Epithelial cell of esophagus (primary cell): ENCODE measurements around the gene GAS2.

Experiments used
- DNase-seq: peaks from one replicate; pipeline ENCODE4 v3.0.0; 2010; ENCODE audit warnings: low read depth
- H3K4me3 ChIP-seq: 2 replicates; pipeline ENCODE4 v1.5.1; 2011; ENCODE audit warnings: mild to moderate bottlenecking, low read length, control low read depth
- TF ChIP-seq, protein P1 (sequence below): IDR thresholded peaks from 2 replicates; pipeline ENCODE4 v1.5.1; 2011; ENCODE audit warnings: low read depth, mild to moderate bottlenecking, low read length, control low read depth, inconsistent platforms; ENCODE audit not compliant: insufficient read depth; ENCODE audit errors: missing control alignments

Gene GAS2

DNA sequence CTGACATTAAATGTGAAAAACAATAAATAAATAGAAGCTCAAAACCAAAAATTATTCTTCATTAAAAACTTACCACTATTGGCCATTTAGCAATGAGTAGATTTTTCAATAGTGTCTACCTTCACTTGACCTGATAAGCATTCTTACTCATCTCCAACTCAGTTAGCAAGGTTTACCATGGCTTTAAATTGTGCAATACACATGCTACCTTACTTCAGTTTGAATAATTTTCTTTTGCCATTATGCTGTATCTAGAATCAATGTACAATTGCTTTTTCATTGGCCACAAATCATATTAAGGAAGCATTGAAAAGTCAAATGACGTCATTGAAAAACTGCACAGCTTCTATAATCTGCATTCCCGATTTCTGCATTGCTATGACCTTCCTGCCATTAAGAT, 98.3 kb downstream of the GAS2 start:
- no peak for DNase-seq
- TF ChIP-seq, protein P1, sequence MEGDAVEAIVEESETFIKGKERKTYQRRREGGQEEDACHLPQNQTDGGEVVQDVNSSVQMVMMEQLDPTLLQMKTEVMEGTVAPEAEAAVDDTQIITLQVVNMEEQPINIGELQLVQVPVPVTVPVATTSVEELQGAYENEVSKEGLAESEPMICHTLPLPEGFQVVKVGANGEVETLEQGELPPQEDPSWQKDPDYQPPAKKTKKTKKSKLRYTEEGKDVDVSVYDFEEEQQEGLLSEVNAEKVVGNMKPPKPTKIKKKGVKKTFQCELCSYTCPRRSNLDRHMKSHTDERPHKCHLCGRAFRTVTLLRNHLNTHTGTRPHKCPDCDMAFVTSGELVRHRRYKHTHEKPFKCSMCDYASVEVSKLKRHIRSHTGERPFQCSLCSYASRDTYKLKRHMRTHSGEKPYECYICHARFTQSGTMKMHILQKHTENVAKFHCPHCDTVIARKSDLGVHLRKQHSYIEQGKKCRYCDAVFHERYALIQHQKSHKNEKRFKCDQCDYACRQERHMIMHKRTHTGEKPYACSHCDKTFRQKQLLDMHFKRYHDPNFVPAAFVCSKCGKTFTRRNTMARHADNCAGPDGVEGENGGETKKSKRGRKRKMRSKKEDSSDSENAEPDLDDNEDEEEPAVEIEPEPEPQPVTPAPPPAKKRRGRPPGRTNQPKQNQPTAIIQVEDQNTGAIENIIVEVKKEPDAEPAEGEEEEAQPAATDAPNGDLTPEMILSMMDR, result no peak
- H3K4me3 ChIP-seq, result no peak overlapping the region

DNA sequence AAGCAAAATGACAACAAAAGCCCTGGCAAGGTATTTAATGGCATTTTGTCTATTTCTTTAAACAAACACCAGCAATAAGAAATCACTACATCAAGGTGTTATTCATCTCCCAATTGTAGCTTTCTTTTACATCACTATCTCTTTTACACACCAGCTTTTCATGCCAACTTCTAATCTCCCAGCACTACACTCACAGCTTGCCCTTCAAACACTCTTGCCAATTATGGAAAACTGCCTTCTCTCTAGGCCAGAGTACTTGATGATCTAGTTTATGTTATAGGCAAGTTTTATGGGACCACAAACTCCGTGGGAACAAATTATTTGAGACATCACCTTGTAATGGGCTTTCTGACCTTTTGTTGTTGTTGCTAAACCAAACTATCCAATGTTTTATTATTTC, 101.9 kb downstream of the GAS2 start:
- DNase-seq, result no peak
- TF ChIP-seq, protein P1, result no peak
- no peak overlapping the region for H3K4me3 ChIP-seq

DNA sequence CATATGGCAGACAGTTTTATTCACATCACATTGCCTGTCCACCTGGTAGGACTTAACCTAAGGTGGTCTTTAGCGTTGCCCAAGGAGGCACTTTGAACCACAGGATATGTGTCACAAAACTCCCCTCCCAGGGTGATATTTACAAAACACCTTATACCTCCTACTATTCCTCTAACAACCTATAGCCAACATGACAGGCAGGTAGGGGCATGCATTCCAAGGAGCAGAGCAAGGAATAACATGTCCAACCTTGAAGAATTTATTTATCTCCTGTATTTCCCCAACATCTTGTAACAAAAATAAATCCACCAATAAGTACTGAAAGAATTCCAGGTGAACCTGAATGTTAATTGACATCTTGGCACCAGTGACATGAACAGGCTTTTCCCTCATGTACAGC, 102.7 kb downstream of the GAS2 start:
- TF ChIP-seq, protein P1, result no peak
- peak; percentile 74 for DNase-seq
- H3K4me3 ChIP-seq, result no peak overlapping the region

DNA sequence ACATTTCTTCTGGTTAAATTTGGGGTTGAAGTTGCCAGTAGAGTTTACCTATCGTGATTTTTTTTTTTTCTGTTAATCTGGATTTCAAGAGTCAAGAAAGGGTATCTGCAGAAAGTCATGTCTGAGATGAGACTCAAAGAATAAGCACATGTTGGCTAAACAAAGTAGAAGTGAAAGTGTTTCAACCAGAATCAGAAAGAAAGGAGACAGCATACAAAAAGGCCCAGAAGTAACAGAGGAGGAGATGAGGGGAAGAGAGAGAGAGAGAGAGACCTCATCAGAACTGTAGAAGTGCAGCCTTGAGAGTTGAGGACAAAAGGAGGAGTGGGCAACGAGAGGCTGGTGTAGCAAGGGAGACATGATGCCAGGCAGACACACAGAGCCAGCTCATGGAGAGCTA, 108.3 kb downstream of the GAS2 start:
- TF ChIP-seq, protein P1, result no peak
- no peak overlapping the region for H3K4me3 ChIP-seq

DNA sequence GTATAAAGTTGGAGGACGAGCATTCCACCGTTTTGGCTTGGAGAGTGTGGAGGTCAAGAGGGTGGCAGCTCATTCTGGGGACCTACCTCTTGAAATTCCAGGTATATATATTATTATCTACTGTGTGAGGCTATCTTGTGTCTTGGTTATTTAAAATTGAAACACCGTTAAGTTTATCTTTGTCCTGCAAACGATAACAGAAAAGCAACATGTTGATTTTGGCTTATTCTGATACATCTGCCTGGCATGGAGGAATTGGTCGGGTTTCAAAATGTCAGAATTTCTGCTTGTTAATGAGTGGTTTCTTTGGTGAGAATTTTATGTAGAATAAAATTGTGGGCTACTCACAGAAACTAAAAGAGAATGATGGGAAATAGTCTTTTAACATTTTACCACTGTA, 108.8 kb downstream of the GAS2 start:
- TF ChIP-seq, protein P1, result no peak
- DNase-seq, result no peak
- H3K4me3 ChIP-seq, result no peak overlapping the region

More for the DNA sequence above, 108.3 kb downstream of the GAS2 start:
- no peak for DNase-seq

DNA sequence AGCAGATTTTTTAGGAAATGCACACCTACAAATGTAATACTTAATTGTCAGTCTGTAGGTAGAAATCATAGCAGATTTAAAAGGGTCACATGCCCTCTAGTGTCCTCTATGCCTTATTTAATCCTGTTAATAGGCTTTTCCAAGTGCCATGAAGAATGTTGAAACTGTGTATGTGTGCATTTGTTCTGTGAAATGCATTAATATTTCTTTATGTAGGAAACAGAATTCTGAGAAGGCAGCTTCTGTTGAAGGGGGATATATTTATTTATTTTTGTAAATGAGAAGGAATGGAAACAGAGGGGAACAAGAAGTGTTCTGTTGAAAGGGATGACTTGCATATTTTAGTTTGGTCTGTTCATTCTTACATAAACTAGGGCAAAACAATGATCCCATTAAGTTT, 112.2 kb downstream of the GAS2 start:
- TF ChIP-seq, protein P1, result no peak
- DNase-seq, result peak; percentile 21
- no peak overlapping the region for H3K4me3 ChIP-seq

DNA sequence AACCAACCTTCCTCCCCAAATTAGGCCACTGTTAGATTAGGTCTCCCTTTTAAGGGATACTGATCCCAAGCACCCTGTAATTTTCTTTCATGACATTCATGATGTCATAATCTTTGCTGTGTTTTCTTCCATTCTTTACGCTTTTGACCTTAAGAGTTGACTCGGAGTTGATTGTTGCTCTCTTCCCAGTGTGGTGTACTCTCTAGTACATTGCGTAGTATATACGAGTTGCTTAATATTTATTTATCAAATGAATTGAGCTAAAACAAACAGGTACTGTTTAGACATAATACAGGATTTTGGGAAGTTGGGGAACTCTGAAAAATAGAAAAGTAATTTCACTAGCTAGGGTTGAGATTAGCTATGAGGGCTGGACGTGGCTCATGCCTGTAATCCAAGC, 113.4 kb downstream of the GAS2 start:
- H3K4me3 ChIP-seq, result no peak overlapping the region
- no peak for DNase-seq
- TF ChIP-seq, protein P1, result no peak
